HFF-Myc (cell line): ENCODE results near the gene GALNT15.

Source experiments
- DNase-seq: peaks from one replicate; pipeline ENCODE4 v3.0.0-alpha.2; 2011; ENCODE audit warnings: low read depth; ENCODE audit errors: extremely low read depth
- H3K4me3 ChIP-seq: replicated peaks from 2 replicates; pipeline ENCODE4 v1.5.1; 2011; ENCODE audit warnings: low read depth, mild to moderate bottlenecking, control low read depth, low read length
- TF ChIP-seq, protein P1 (sequence below): IDR thresholded peaks from 2 replicates; pipeline ENCODE4 v1.5.1; 2012; ENCODE audit warnings: mild to moderate bottlenecking, low read depth, low read length, control low read depth; ENCODE audit errors: missing control alignments

Gene GALNT15

DNA sequence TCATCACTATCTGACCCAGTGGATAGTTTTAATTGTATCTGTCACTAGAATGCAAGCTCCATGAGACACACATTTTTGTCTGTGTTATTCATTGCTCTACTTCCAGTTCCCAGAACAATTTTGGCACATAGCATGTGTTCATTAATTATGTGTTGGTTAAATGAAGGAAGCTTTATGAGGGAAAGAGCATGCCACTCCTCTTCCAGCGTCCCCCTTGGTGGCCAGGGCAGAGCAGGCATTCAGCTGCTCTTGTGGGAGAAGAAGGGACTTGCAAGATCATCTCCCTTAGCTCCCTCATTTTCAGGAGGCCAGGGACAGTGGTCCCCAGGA is 489 bp upstream of the GALNT15 start:
- DNase-seq = no peak
- no peak overlapping the region for H3K4me3 ChIP-seq
- TF ChIP-seq, protein P1, sequence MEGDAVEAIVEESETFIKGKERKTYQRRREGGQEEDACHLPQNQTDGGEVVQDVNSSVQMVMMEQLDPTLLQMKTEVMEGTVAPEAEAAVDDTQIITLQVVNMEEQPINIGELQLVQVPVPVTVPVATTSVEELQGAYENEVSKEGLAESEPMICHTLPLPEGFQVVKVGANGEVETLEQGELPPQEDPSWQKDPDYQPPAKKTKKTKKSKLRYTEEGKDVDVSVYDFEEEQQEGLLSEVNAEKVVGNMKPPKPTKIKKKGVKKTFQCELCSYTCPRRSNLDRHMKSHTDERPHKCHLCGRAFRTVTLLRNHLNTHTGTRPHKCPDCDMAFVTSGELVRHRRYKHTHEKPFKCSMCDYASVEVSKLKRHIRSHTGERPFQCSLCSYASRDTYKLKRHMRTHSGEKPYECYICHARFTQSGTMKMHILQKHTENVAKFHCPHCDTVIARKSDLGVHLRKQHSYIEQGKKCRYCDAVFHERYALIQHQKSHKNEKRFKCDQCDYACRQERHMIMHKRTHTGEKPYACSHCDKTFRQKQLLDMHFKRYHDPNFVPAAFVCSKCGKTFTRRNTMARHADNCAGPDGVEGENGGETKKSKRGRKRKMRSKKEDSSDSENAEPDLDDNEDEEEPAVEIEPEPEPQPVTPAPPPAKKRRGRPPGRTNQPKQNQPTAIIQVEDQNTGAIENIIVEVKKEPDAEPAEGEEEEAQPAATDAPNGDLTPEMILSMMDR = no peak

DNA sequence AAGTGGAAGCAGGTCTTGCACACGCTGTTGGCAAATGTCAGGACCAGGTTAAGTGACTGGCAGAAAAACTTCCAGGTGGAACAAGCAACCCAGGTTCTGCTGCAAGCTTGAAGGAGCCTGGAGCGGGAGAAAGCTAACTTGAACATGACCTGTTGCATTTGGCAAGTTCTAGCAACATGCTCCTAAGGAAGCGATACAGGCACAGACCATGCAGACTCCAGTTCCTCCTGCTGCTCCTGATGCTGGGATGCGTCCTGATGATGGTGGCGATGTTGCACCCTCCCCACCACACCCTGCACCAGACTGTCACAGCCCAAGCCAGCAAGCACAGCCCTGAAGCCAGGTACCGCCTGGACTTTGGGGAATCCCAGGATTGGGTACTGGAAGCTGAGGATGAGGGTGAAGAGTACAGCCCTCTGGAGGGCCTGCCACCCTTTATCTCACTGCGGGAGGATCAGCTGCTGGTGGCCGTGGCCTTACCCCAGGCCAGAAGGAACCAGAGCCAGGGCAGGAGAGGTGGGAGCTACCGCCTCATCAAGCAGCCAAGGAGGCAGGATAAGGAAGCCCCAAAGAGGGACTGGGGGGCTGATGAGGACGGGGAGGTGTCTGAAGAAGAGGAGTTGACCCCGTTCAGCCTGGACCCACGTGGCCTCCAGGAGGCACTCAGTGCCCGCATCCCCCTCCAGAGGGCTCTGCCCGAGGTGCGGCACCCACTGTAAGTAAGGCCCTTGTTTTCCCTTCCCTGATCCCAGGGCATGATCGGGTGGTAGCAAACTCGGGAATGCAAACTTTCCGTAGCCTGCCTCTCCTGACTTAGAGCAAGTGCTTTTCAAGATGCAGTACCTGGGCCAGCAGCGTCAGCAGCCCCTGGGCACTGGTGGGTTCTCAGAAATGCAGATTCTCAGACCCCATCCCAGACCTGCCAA is 759 bp downstream of the GALNT15 start:
- H3K4me3 ChIP-seq = no peak overlapping the region

DNA sequence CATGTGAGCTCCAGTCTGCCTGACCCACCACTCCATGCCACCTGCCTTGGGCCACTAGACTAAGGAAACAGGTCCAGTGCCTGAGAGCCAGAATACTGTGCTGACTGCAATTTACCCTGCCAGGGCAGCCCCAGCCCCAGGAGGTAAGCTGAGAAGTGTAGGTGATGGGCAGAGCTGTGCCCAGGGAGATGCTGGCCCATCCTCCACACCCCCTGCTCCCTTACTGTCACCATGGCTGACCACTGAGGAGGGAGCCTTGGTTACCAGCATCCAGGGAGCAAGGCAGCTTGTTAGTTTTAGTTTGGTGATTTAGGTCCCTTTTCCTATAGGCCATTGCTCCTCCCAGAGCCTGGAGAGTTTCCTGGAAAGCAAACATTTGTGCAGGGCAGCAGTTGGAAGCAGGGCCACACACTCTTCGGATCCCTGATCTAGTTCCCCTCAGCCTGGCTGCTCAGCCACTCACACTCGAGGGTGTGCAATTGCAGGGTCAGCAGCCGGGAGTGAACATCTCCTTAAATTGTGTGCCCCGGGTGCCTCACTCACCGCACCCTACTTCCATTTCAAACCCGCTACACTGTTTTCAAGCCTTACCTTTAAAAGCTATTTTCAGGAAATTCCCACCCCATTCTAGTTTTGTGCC is 2.0 kb downstream of the GALNT15 start:
- TF ChIP-seq, protein P1 = no peak
- no peak overlapping the region for H3K4me3 ChIP-seq
- no peak for DNase-seq

More for the DNA sequence above, 759 bp downstream of the GALNT15 start:
- TF ChIP-seq, protein P1 = no peak
- no peak for DNase-seq

DNA sequence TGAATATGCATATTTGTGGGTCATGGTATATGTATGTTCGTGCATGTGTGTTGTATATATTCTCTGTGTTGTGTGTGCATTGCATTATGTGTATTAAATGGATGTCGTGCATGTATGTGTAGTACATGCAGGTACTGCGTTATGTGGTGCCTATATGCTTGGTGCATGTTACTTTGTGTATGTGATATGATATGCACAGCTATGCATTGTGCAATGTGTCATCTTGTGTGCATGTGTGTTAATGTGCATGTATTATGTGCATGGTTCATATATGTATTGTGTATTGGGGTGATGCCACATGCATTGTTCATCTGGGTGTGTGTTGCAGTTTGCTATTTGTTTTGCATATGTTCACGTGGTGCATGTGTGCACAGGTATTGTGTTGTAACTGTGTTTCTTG is 2.9 kb downstream of the GALNT15 start:
- H3K4me3 ChIP-seq = no peak overlapping the region
- TF ChIP-seq, protein P1 = no peak
- no peak for DNase-seq

DNA sequence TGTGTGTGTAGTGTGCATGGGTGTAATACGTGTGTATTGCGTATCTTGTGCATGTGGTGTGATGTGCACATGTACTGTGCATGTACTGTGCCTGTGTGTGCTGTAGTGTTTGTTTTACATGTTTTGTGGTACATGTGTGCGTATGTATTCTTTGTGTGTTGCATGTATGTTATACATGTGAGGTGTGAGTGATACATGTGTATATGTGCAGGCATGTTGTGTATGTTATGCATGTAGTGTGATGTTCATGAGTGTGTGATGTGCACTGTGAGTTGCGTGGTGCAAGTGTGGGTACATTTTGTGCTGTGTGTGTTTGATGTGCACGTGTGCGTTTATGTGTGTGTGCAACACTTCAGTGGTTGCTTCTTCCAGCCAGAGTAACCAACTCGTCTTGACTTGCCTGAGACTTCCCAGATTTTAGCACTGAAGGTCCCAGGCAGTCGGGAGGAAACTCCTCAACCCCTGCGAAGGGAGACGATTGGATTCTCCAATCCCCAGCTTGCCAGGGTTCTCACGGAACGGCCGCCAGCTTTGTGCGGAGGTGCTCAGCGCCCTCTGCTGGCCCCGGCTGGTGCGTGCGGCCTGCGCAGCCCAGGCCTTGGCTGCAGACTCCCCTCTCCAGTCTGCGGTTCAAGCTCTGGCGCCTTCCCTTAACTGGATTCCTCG is 3.6 kb downstream of the GALNT15 start:
- DNase-seq = peak; percentile 52
- no peak overlapping the region for H3K4me3 ChIP-seq

DNA sequence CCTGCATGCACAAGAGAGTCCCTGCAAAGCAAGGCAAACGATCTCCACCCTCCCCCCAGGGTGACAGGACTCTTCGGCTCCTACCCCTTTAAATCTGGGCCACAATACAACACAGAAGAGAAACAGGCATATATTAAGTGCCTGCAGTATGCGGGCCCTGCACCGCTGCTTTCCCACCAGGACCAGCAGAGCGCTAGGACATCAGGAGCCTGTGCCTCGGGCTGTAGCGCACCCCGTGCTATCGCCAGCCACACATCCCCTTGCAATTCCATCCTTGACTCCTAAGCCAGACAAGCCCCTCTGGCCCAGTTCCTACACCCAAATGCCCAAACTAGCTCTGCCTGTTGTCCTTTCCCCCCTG is 4.1 kb downstream of the GALNT15 start:
- DNase-seq = no peak
- TF ChIP-seq, protein P1 = no peak
- no peak overlapping the region for H3K4me3 ChIP-seq

More for the DNA sequence above, 3.6 kb downstream of the GALNT15 start:
- TF ChIP-seq, protein P1 = peak; percentile 98
